ENCODE data around the gene TBC1D12. TPM values are rescaled to one million over a fixed set of nuclear protein-coding genes. Genes with fewer than 3 reads are reported as not detected.

Gene TBC1D12
- total RNA-seq, 1 donor from 2014 or later: 16.8 TPM

- TF ChIP-seq CTCF (IDR thresholded peaks at IDR 0.05): no peak
- peak overlapping the region; percentile 38 for H3K27ac Mint-ChIP-seq (ENCODE audit: unreplicated experiment)
- H3K9me3 Mint-ChIP-seq (ENCODE audit: unreplicated experiment): no peaks in the 10 kb centered on the region
- H3K27me3 Mint-ChIP-seq (ENCODE audit: unreplicated experiment): no peaks in the 10 kb centered on the region
- peaks cover 16% of the 10 kb centered on the region for H3K4me1 Mint-ChIP-seq (ENCODE audit: unreplicated experiment)
- no peak overlapping the region for H3K4me3 Mint-ChIP-seq (ENCODE audit: unreplicated experiment)
- no peak for DNase-seq (ENCODE audit: extremely low spot score, unreplicated experiment)
- no peaks in the 10 kb centered on the region for H3K36me3 Mint-ChIP-seq (ENCODE audit: unreplicated experiment)
These were observed 4.6 kb upstream of the TBC1D12 start for GRCh38 chr10:94397549-94398370.

- no peaks in the 10 kb centered on the region for H3K9me3 Mint-ChIP-seq (ENCODE audit: unreplicated experiment)
- H3K27me3 Mint-ChIP-seq (ENCODE audit: unreplicated experiment): no peaks in the 10 kb centered on the region
- H3K27ac Mint-ChIP-seq (ENCODE audit: unreplicated experiment): no peak overlapping the region
- TF ChIP-seq CTCF (IDR thresholded peaks at IDR 0.05): no peak
- no peak overlapping the region for H3K4me3 Mint-ChIP-seq (ENCODE audit: unreplicated experiment)
- DNase-seq (ENCODE audit: extremely low spot score, unreplicated experiment): no peak
- peaks cover 16% of the 10 kb centered on the region for H3K4me1 Mint-ChIP-seq (ENCODE audit: unreplicated experiment)
- no peaks in the 10 kb centered on the region for H3K36me3 Mint-ChIP-seq (ENCODE audit: unreplicated experiment)
These were observed 3.6 kb upstream of the TBC1D12 start for GRCh38 chr10:94398762-94399161.

DNA sequence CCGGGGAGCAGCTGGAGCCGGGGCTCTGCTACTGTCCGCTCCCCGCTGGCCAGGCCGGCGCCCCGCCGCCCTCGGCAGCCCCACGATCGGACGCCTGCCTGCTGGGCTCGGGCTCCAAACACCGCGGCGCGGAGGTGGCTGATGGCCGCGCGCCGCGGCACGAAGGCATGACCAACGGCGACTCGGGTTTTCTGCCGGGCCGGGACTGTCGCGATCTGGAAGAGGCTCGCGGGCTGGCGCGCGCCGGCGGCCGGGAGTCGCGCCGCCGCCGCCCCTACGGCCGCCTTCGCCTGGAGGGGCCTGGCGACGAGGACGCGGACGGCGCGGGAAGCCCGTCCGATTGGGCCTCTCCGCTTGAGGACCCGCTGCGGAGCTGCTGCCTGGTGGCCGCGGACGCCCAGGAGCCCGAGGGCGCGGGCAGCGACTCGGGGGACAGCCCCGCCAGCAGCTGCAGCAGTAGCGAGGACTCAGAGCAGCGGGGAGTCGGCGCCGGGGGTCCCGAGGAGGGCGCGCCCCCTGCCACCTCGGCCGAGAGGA, 570 bp downstream of the TBC1D12 start:
- no peak for TF ChIP-seq CTCF (IDR thresholded peaks at IDR 0.05)
- peak; percentile 85 for DNase-seq (ENCODE audit: extremely low spot score, unreplicated experiment)
- Mint-ChIP-seq H3K9me3 (ENCODE audit: unreplicated experiment) (no peaks in the 10 kb centered on the region), H3K27me3 (ENCODE audit: unreplicated experiment) (no peaks in the 10 kb centered on the region), H3K4me1 (ENCODE audit: unreplicated experiment) (peaks cover 44% of the 10 kb centered on the region), H3K36me3 (ENCODE audit: unreplicated experiment) (no peaks in the 10 kb centered on the region), H3K4me3 (ENCODE audit: unreplicated experiment) (peak overlapping the region; percentile 93), H3K27ac (ENCODE audit: unreplicated experiment) (peak overlapping the region; percentile 83)

DNA sequence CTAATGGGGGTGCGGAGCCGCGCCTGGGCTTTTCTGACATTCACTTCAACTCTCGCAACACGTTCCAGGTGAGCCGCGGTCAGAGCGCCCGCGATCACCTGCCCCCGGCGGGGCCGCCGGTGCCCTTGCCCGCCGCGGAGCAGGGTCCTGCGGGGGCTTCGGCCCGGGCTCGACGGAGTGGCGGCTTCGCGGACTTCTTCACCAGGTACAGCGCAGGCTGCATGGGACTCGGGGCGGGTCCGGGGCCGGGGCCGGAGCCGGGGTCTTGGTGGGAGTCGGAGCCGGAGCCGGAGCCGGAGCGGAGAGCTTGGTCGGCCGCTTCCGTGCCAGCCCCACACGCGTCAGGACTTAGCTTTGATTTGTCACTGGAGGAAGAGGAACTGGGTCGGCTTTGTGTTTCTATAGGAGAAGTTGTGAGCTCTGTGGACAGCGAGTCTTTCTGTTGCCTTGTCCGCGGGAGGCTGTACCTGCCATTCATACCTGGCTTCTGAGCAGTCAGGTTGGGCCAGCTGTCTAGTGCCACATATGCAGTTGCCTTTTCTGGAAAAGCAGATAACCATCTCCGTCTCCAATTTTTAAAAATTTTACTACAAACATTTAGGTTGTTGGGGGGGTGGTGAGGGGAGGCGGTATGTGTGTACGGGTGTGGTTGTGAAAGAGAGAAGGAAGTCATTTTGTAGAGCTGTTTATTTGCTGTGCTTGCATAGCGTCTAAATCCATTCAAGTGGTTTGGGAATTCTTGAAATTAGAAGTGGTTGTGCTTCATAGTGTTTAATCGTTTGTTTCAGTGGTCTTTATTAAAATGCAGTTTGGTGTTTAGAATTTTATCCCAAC, 1.3 kb downstream of the TBC1D12 start:
- Mint-ChIP-seq H3K4me1 (ENCODE audit: unreplicated experiment) (peaks cover 44% of the 10 kb centered on the region), H3K9me3 (ENCODE audit: unreplicated experiment) (no peaks in the 10 kb centered on the region), H3K27me3 (ENCODE audit: unreplicated experiment) (no peaks in the 10 kb centered on the region), H3K36me3 (ENCODE audit: unreplicated experiment) (no peaks in the 10 kb centered on the region), H3K4me3 (ENCODE audit: unreplicated experiment) (peak overlapping the region; percentile 93), H3K27ac (ENCODE audit: unreplicated experiment) (peak overlapping the region; percentile 92)
- peak; percentile 86 for DNase-seq (ENCODE audit: extremely low spot score, unreplicated experiment)
- no peak for TF ChIP-seq CTCF (IDR thresholded peaks at IDR 0.05)

DNA sequence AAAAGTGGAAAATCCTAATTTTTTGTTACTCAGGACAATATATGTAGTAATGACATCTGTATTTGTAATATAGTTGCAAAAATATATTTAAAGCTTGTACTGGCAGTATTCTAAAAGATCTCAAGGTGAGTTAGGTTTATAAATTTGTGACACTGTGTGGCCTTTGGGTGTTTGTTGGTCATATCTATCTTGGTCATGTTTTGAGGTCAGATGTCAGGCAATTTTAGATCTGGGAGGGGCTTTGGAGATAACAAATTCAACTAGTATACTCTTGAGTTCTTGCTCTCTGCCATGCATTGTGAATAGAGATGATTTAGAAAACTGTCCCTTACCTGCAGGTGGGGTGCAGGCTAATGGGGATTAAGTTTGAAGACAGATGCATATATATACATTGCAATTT, 3.1 kb downstream of the TBC1D12 start:
- no peaks in the 10 kb centered on the region for H3K36me3 Mint-ChIP-seq (ENCODE audit: unreplicated experiment)
- H3K27me3 Mint-ChIP-seq (ENCODE audit: unreplicated experiment): no peaks in the 10 kb centered on the region
- no peak for DNase-seq (ENCODE audit: extremely low spot score, unreplicated experiment)
- peak overlapping the region; percentile 93 for H3K4me3 Mint-ChIP-seq (ENCODE audit: unreplicated experiment)
- H3K9me3 Mint-ChIP-seq (ENCODE audit: unreplicated experiment): no peaks in the 10 kb centered on the region
- peaks cover 57% of the 10 kb centered on the region for H3K4me1 Mint-ChIP-seq (ENCODE audit: unreplicated experiment)
- peak overlapping the region; percentile 28 for H3K27ac Mint-ChIP-seq (ENCODE audit: unreplicated experiment)
- TF ChIP-seq CTCF (IDR thresholded peaks at IDR 0.05): no peak

All from osteocyte (in vitro differentiated cells).